Prostate gland (tissue), 2 donors: ENCODE results near the gene PRCC.

Experiments used
- POLR2A ChIP-seq: fragments of 450-650 bp; IDR thresholded peaks from one replicate; pipeline ENCODE4 v1.6.1; 2016; ENCODE audit warnings: antibody characterized with exemption, mild to moderate bottlenecking
- POLR2AphosphoS5 ChIP-seq: sonication (generic); formaldehyde crosslinking; IDR thresholded peaks from one replicate; pipeline ENCODE4 v1.6.1; 2017; ENCODE audit warnings: antibody characterized with exemption
- TF ChIP-seq, protein P1 (sequence below), 4 experiments: fragments of 200-600 bp in 2 of 4; fragments of 450-650 bp in 2 of 4; sonication (generic) in 2 of 4; IDR thresholded peaks; 1 replicate in 3 of 4; 2 replicates in 1 of 4; pipeline ENCODE4 v1.5.1; 2016 to 2019; ENCODE audit warnings: antibody characterized with exemption in 4 of 4, mild to moderate bottlenecking in 2 of 4, moderate library complexity in 2 of 4

DNA sequence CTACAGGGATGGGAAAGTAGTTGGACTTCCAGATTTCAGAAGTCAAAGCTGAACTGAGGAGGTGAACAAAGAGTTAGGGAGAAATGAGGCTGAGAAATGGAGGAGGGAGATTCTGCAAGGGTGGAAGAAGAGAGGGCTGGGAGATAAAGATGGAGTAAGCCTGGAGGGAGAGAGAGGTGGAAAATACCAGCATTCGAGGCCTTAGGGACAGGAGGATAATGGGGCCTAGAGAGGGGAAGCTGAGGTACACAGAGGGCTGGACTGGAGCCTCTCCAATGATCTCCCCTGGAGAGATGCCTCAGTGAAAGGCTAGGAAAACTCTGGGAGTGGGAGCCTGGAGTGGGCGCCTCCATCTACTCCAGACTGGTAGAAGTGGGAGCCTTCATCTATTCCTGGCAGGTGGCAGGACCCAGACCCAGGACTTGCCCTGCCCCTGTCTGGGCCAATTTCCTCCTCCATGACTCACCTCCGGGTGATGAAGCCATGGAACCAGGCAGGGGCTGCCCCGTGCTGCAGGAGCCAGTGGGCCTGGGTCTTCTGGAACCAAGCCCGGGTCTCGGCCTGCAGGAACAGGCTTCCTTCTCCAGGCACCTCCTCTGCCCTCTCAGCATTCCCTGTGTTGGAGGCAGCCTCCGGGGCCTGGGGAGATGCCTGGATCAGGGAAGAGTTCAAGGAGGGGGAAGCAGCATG, 47.4 kb downstream of the PRCC start:
- TF ChIP-seq, protein P1, sequence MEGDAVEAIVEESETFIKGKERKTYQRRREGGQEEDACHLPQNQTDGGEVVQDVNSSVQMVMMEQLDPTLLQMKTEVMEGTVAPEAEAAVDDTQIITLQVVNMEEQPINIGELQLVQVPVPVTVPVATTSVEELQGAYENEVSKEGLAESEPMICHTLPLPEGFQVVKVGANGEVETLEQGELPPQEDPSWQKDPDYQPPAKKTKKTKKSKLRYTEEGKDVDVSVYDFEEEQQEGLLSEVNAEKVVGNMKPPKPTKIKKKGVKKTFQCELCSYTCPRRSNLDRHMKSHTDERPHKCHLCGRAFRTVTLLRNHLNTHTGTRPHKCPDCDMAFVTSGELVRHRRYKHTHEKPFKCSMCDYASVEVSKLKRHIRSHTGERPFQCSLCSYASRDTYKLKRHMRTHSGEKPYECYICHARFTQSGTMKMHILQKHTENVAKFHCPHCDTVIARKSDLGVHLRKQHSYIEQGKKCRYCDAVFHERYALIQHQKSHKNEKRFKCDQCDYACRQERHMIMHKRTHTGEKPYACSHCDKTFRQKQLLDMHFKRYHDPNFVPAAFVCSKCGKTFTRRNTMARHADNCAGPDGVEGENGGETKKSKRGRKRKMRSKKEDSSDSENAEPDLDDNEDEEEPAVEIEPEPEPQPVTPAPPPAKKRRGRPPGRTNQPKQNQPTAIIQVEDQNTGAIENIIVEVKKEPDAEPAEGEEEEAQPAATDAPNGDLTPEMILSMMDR (IDR thresholded peaks at IDR 0.05): no peak
- TF ChIP-seq POLR2A: no peak
- no peak for TF ChIP-seq POLR2AphosphoS5
